HEK293 (cell line): ENCODE data around the gene EXOC7.

Experiments used
- CTCF ChIA-PET: fragments of 350-600 bp; formaldehyde crosslinking; extraction: SDS; loops from one replicate; lab custom pipeline; 2021; ENCODE audit warnings: antibody characterized with exemption; lab: Yijun Ruan, JAX
- POLR2A ChIA-PET: fragments of 300-600 bp; formaldehyde crosslinking; extraction: SDS; loops from one replicate; lab custom pipeline; 2020; ENCODE audit warnings: antibody characterized with exemption, inconsistent platforms; lab: Yijun Ruan, JAX
- H3K27ac ChIP-seq: fragments of 200-500 bp; sonication (Bioruptor generic); 2 replicates; pipeline ENCODE4 v1.5.1; 2014; ENCODE audit warnings: low read depth, low read length, control low read depth, inconsistent platforms; ENCODE audit errors: extremely low read depth
- H3K36me3 ChIP-seq, 2 experiments: fragments of 200-500 bp in 1 of 2; sonication (Bioruptor generic) in 1 of 2; 1 replicate in 1 of 2; 2 replicates in 1 of 2; pipeline ENCODE4 v1.5.1; 2014 to 2017; ENCODE audit warnings: inconsistent platforms in 2 of 2, low read length in 2 of 2; ENCODE audit not compliant: control insufficient read depth in 2 of 2, insufficient read depth in 1 of 2
- H3K4me1 ChIP-seq: fragments of 200-500 bp; sonication (Bioruptor generic); 2 replicates; pipeline ENCODE4 v1.5.1; 2014; ENCODE audit warnings: mild to moderate bottlenecking, low read length, inconsistent platforms; ENCODE audit not compliant: control insufficient read depth, insufficient read depth
- H3K4me3 ChIP-seq: 2 replicates; pipeline ENCODE4 v1.5.1; 2011; ENCODE audit warnings: low read depth, mild to moderate bottlenecking, control low read depth, low read length, moderate library complexity
- H3K9me3 ChIP-seq: fragments of 200-500 bp; sonication (Bioruptor generic); 2 replicates; pipeline ENCODE4 v1.5.1; 2014; ENCODE audit warnings: low read depth, low read length, inconsistent platforms; ENCODE audit not compliant: control insufficient read depth, insufficient read depth
- BCL11A ChIP-seq: fragments of 450-650 bp; formaldehyde crosslinking; IDR thresholded peaks from 2 replicates; pipeline ENCODE4 v1.5.1; 2016; ENCODE audit warnings: low read depth, missing biosample characterization, missing genetic modification characterization
- MYNN ChIP-seq: fragments of 450-650 bp; formaldehyde crosslinking; IDR thresholded peaks from 2 replicates; pipeline ENCODE4 v1.5.1; 2016; ENCODE audit warnings: missing biosample characterization, missing genetic modification characterization, borderline replicate concordance
- OVOL3 ChIP-seq: fragments of 450-650 bp; formaldehyde crosslinking; IDR thresholded peaks from 2 replicates; pipeline ENCODE4 v1.5.1; 2016; ENCODE audit warnings: missing biosample characterization, missing genetic modification characterization
- PATZ1 ChIP-seq: fragments of 450-650 bp; formaldehyde crosslinking; IDR thresholded peaks from 2 replicates; pipeline ENCODE4 v1.5.1; 2016; ENCODE audit warnings: missing biosample characterization, missing genetic modification characterization
- REPIN1 ChIP-seq: fragments of 450-650 bp; formaldehyde crosslinking; IDR thresholded peaks from 2 replicates; pipeline ENCODE4 v1.5.1; 2017; ENCODE audit warnings: missing biosample characterization, missing genetic modification characterization, low read depth
- SCRT1 ChIP-seq: fragments of 450-650 bp; formaldehyde crosslinking; IDR thresholded peaks from 2 replicates; pipeline ENCODE4 v1.5.1; 2016; ENCODE audit warnings: missing biosample characterization, missing genetic modification characterization, borderline replicate concordance
- ZBTB17 ChIP-seq: fragments of 450-650 bp; formaldehyde crosslinking; IDR thresholded peaks from 2 replicates; pipeline ENCODE4 v1.5.1; 2016; ENCODE audit warnings: missing biosample characterization, missing genetic modification characterization
- ZFP41 ChIP-seq: fragments of 450-650 bp; formaldehyde crosslinking; IDR thresholded peaks from 2 replicates; pipeline ENCODE4 v1.5.1; 2016; ENCODE audit warnings: missing biosample characterization, missing genetic modification characterization, borderline replicate concordance
- ZNF138 ChIP-seq: fragments of 450-650 bp; formaldehyde crosslinking; IDR thresholded peaks from 2 replicates; pipeline ENCODE4 v1.5.1; 2016; ENCODE audit warnings: missing biosample characterization, missing genetic modification characterization, borderline replicate concordance
- ZNF146 ChIP-seq: fragments of 450-650 bp; formaldehyde crosslinking; IDR thresholded peaks from 2 replicates; pipeline ENCODE4 v1.5.1; 2016; ENCODE audit warnings: missing biosample characterization, missing genetic modification characterization
- ZNF157 ChIP-seq: fragments of 450-650 bp; formaldehyde crosslinking; IDR thresholded peaks from 2 replicates; pipeline ENCODE4 v1.5.1; 2016; ENCODE audit warnings: missing biosample characterization, missing genetic modification characterization
- ZNF169 ChIP-seq: fragments of 450-650 bp; formaldehyde crosslinking; IDR thresholded peaks from 2 replicates; pipeline ENCODE4 v1.5.1; 2016; ENCODE audit warnings: missing biosample characterization, missing genetic modification characterization
- ZNF184 ChIP-seq: fragments of 450-650 bp; IDR thresholded peaks from 2 replicates; pipeline ENCODE4 v1.5.1; 2018; ENCODE audit warnings: missing biosample characterization, mild to moderate bottlenecking, missing genetic modification characterization
- ZNF26 ChIP-seq: fragments of 450-650 bp; formaldehyde crosslinking; IDR thresholded peaks from 2 replicates; pipeline ENCODE4 v1.5.1; 2016; ENCODE audit warnings: missing biosample characterization, missing genetic modification characterization
- ZNF341 ChIP-seq: fragments of 450-650 bp; formaldehyde crosslinking; IDR thresholded peaks from 2 replicates; pipeline ENCODE4; 2016; ENCODE audit warnings: low read depth, missing biosample characterization, missing genetic modification characterization
- ZNF530 ChIP-seq: fragments of 450-650 bp; formaldehyde crosslinking; IDR thresholded peaks from 2 replicates; pipeline ENCODE4 v1.5.1; 2016; ENCODE audit warnings: low read depth, missing biosample characterization, missing genetic modification characterization
- ZNF621 ChIP-seq: fragments of 450-650 bp; formaldehyde crosslinking; IDR thresholded peaks from 2 replicates; pipeline ENCODE4 v1.5.1; 2017; ENCODE audit warnings: missing biosample characterization, missing genetic modification characterization
- ZNF677 ChIP-seq: fragments of 450-650 bp; IDR thresholded peaks from 2 replicates; pipeline ENCODE4 v1.5.0; 2018; ENCODE audit warnings: missing biosample characterization, mild to moderate bottlenecking, missing genetic modification characterization, moderate library complexity
- ZSCAN18 ChIP-seq: fragments of 450-650 bp; formaldehyde crosslinking; IDR thresholded peaks from 2 replicates; pipeline ENCODE4 v1.5.1; 2016; ENCODE audit warnings: missing biosample characterization, missing genetic modification characterization
- TF ChIP-seq, protein P1 (sequence below): fragments of 450-650 bp; formaldehyde crosslinking; IDR thresholded peaks from 2 replicates; pipeline ENCODE4 v1.5.1; 2016; ENCODE audit warnings: missing biosample characterization, missing genetic modification characterization
- TF ChIP-seq, protein P2 (sequence below): fragments of 450-650 bp; formaldehyde crosslinking; IDR thresholded peaks from 2 replicates; pipeline ENCODE4 v1.5.1; 2016; ENCODE audit warnings: missing biosample characterization, missing genetic modification characterization

The EXOC7 gene

GRCh38 chr17:76125391-76125675 is 21.7 kb upstream of the EXOC7 start:
- H3K9me3 ChIP-seq = no peaks in the 10 kb centered on the region
- CTCF ChIA-PET = interaction anchor here (0.6 to 11.8 kb wide), 18 partner anchors 8 to 432 kb away, joined by 3 to 191 read pairs (median 4); partner anchors contain the start of genes FOXJ1 and UBALD2
- POLR2A ChIA-PET = interaction anchor here (0.5 to 0.6 kb wide), 2 partner anchors 16 to 66 kb away, joined by 4 to 6 read pairs; no protein-coding TSS in a partner anchor

GRCh38 chr17:76124582-76125390 is 21.2 kb upstream of the EXOC7 start:
- TF ChIP-seq ZBTB17 (tag by site-specific recombination) (0 out of 2 replicates have a peak, but pooled peaks have one; percentile 22), ZNF530 (no peak), ZNF341 (peak; percentile 32; the same call in 1 of the 2 replicates), ZNF157 (tag by site-specific recombination) (no peak), PATZ1 (0 out of 2 replicates have a peak, but pooled peaks have one; percentile 43), ZNF621 (tag by site-specific recombination) (no peak)
- no peaks in the 10 kb centered on the region for H3K9me3 ChIP-seq
- H3K4me1 ChIP-seq = no peaks in the 10 kb centered on the region
- ChIA-PET CTCF (interaction anchor here (0.5 to 11.8 kb wide), 21 partner anchors 9 to 1341 kb away, joined by 3 to 191 read pairs (median 3); partner anchors contain the start of gene FOXJ1), POLR2A (interaction anchor here (0.6 kb wide), 2 partner anchors 15 to 600 kb away, joined by 3 to 4 read pairs; no protein-coding TSS in a partner anchor)
- no peak overlapping the region for H3K4me3 ChIP-seq
- H3K36me3 ChIP-seq = no peaks in the 10 kb centered on the region
- H3K27ac ChIP-seq = no peak overlapping the region

More at GRCh38 chr17:76125391-76125675, 21.7 kb upstream of the EXOC7 start:
- TF ChIP-seq ZNF146 (no peak), ZSCAN18 (no peak), OVOL3 (tag by site-specific recombination) (no peak), SCRT1 (tag by site-specific recombination) (no peak), ZNF677 (tag by site-specific recombination) (no peak), ZNF184 (tag by site-specific recombination) (no peak)
- TF ChIP-seq, protein P1, sequence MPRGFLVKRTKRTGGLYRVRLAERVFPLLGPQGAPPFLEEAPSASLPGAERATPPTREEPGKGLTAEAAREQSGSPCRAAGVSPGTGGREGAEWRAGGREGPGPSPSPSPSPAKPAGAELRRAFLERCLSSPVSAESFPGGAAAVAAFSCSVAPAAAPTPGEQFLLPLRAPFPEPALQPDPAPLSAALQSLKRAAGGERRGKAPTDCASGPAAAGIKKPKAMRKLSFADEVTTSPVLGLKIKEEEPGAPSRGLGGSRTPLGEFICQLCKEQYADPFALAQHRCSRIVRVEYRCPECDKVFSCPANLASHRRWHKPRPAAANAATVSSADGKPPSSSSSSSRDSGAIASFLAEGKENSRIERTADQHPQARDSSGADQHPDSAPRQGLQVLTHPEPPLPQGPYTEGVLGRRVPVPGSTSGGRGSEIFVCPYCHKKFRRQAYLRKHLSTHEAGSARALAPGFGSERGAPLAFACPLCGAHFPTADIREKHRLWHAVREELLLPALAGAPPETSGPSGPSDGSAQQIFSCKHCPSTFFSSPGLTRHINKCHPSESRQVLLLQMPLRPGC (tag by site-specific recombination) = no peak
- Histone ChIP-seq H3K4me1 (no peaks in the 10 kb centered on the region), H3K36me3 (no peaks in the 10 kb centered on the region), H3K27ac (no peak overlapping the region), H3K4me3 (no peak overlapping the region)

GRCh38 chr17:76123749-76124581 is 20.4 kb upstream of the EXOC7 start:
- no peaks in the 10 kb centered on the region for H3K36me3 ChIP-seq
- no peak overlapping the region for H3K27ac ChIP-seq
- POLR2A ChIA-PET = interaction anchor here (0.6 to 1.2 kb wide), 2 partner anchors 11 to 599 kb away, joined by 3 read pairs; no protein-coding TSS in a partner anchor
- no peaks in the 10 kb centered on the region for H3K4me1 ChIP-seq
- CTCF ChIA-PET = interaction anchor here (0.5 to 11.8 kb wide), 17 partner anchors 9 to 1341 kb away, joined by 3 to 191 read pairs (median 4); partner anchors contain the start of genes CDK3 and FOXJ1
- no peak overlapping the region for H3K4me3 ChIP-seq
- no peaks in the 10 kb centered on the region for H3K9me3 ChIP-seq
- TF ChIP-seq ZNF138 (tag by site-specific recombination) (no peak), BCL11A (tag by site-specific recombination) (no peak), ZNF621 (tag by site-specific recombination) (no peak), REPIN1 (tag by site-specific recombination) (no peak), MYNN (tag by site-specific recombination) (no peak), ZFP41 (tag by site-specific recombination) (no peak), ZNF26 (tag by site-specific recombination) (no peak), ZNF169 (tag by site-specific recombination) (no peak)
- TF ChIP-seq, protein P2, sequence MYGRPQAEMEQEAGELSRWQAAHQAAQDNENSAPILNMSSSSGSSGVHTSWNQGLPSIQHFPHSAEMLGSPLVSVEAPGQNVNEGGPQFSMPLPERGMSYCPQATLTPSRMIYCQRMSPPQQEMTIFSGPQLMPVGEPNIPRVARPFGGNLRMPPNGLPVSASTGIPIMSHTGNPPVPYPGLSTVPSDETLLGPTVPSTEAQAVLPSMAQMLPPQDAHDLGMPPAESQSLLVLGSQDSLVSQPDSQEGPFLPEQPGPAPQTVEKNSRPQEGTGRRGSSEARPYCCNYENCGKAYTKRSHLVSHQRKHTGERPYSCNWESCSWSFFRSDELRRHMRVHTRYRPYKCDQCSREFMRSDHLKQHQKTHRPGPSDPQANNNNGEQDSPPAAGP (tag by site-specific recombination) = no peak
